Heart right ventricle (tissue), 16 donors: ENCODE results near the gene TAF10. TPM values are rescaled to one million over a fixed set of nuclear protein-coding genes. Genes with fewer than 3 reads are reported as not detected.

Source experiments
- ATAC-seq, 8 donors: fragments of 200-7000 bp; cut with Tn5 transposase; one replicate each; pipeline ENCODE4 v1.9.1; 2020; ENCODE audit warnings: mild to moderate bottlenecking in 8 of 8, moderate library complexity in 8 of 8, moderate number of reproducible peaks in 1 of 8
- DNase-seq, 2 donors: peaks; one replicate each; pipeline ENCODE4 v3.0.0-alpha.2; 2020
- H3K27ac ChIP-seq, 10 donors: fragments of 200-600 bp; sonication (generic) in 2 of 10; one replicate each; pipeline versions ENCODE4 v1.5.0 to v1.8.0; 2020 to 2022; ENCODE audit warnings: mild to moderate bottlenecking in 3 of 10
- H3K27me3 ChIP-seq, 7 donors: fragments of 200-600 bp; one replicate each; pipeline ENCODE4 v1.8.0; 2021 to 2022; ENCODE audit warnings: mild to moderate bottlenecking in 2 of 7
- H3K36me3 ChIP-seq, 9 donors: fragments of 200-600 bp; sonication (generic) in 1 of 9; one replicate each; pipeline versions ENCODE4 v1.5.0 to v1.8.0; 2020 to 2022; ENCODE audit warnings: mild to moderate bottlenecking in 2 of 9
- H3K4me1 ChIP-seq, 9 donors: fragments of 200-600 bp; sonication (generic) in 1 of 9; one replicate each; pipeline versions ENCODE4 v1.5.0 to v1.8.0; 2020 to 2022; ENCODE audit warnings: mild to moderate bottlenecking in 4 of 9
- H3K4me3 ChIP-seq, 10 donors: fragments of 200-600 bp; sonication (generic) in 2 of 10; one replicate each; pipeline versions ENCODE4 v1.5.0 to v1.8.0; 2020 to 2022; ENCODE audit warnings: mild to moderate bottlenecking in 7 of 10, moderate library complexity in 2 of 10
- H3K9me3 ChIP-seq, 11 donors: fragments of 200-600 bp in 10 of 11; sonication (generic) in 2 of 11; one replicate each; pipeline versions ENCODE4 v1.5.0 to v1.8.0; 2013 to 2022; ENCODE audit warnings: mild to moderate bottlenecking in 2 of 11, control low read depth in 1 of 11, moderate library complexity in 1 of 11
- CTCF ChIP-seq, 9 donors: fragments of 200-600 bp; sonication (generic) in 2 of 9; IDR thresholded peaks; one replicate each; pipeline versions ENCODE4 v1.5.0 to v1.8.0; 2021 to 2022; ENCODE audit warnings: antibody characterized with exemption in 9 of 9, mild to moderate bottlenecking in 5 of 9, moderate library complexity in 1 of 9
- WGBS, 2 donors: extraction: QIAGEN DNeasy Blood & Tissue Kit; methylation state at CpG; one replicate each; pipeline ENCODE4 v1.1.7; 2013; ENCODE audit warnings: inconsistent platforms in 1 of 2; 5-methylcytosine and 5-hydroxymethylcytosine counted together
- intact Hi-C, 10 donors: fragments of 100-400 bp; cut with DNase I; formaldehyde crosslinking; loops; one replicate each; pipeline versions ENCODE4 v1.11.1 to v1.14.2; 2022
- polyA plus RNA-seq, 2 donors: library from polyadenylated mRNA; stranded (reverse); fragments of 200-250 nt; gene quantifications; one replicate each; pipeline ENCODE4 v1.2.3, GENCODE V29; 2013
- total RNA-seq, 10 donors: library from RNA; stranded (reverse); fragmentation: NEBNext Ultra II Directional in 3 of 10; extraction: Animal tissue kit (Norgen Biotek cat#: 25700) in 3 of 10; gene quantifications; one replicate each; pipeline versions ENCODE4 v1.2.1 to v1.2.4, GENCODE V29; 2021 to 2023
- donor health status: Arrhythmogenic right ventricular cardiomyopathy.
- donor health status: ischemic (EF 13 %, LVEDD 7.1; RV severe dilation, severe dysfunction).
- donor health status: healthy with polysubstance abuse.
- donor health status: DM: no; HTN: yes; CAD: no.
- donor health status: DM: no; HTN: no; CAD: no.
- donor health status: ischemic (EF 25% LVEDD 6.9; RV normal size, moderate dysfunction).
- donor health status: ischemic (EF 25% LVEDD 5.7; RV mildly dilated, moderate dysfunction).
- donor health status: healthy.
- donor health status: DM: yes; HTN: yes; CAD: no.
- donor health status: Ischemic cardiomyopathy.
- donor health status: ischemic (EF 35%, LVEDD 5.7; RV mildly dilated, moderate dysfunction).
- donor health status: nonischemic (EF 11% LVEDD 7.7; RV severe dilation, severe dysfunction).
- donor health status: DM: yes; HTN: yes; CAD: no.
- donor health status: PGD.
- donor health status: ischemic (EF 29% LVEDD 5.4; RV normal size, mild dysfunction).
- donor health status: nonischemic (EF 23%, LVEDD 6.1; RV moderate dilation, normal function).

TAF10 gene
- total and polyA plus RNA-seq, 12 donors: 78.0 to 254 (median 90.5) TPM

DNA sequence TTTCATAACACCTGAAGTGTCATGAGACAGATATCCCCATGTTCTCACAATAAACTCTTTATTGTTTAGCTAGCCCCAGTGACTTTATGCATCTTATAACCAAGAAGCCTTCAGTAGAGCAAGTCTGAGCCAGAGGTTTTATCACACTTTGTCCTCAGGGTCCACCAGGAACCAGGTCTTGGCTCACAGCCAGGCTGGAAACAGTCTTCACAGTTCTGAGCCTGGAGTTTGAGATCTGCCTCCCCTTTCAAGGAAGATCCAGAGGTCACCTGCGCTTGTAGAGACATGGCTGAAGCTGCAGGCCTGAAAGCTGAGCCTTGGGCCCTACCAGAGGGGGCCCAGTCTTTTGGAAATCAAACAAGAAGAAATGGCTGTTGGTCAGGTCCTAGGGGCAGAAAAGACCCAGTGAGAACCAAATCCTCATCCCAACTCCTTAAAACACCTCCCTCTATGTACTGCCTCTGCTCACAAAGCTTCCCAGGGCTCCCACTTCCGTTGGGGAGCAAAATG, 12.1 kb downstream of the TAF10 start:
- no peak for TF ChIP-seq CTCF (IDR thresholded peaks at IDR 0.05)
- H3K9me3 ChIP-seq: no peaks in the 10 kb centered on the region
- H3K27ac ChIP-seq: no peak overlapping the region
- intact Hi-C loops: loop anchor here in 6 of 10 donors (5.0 to 10.0 kb wide), 7 partner anchors 53 to 118 kb away; partner anchors contain the start of genes ARFIP2 (in 2 of the 6), TIMM10B (in 2 of the 6) and MRPL17 (in 1 of the 6)
- no peak overlapping the region for H3K4me3 ChIP-seq
- H3K4me1 ChIP-seq: peaks cover 9 to 82% (median 65%) of the 10 kb centered on the region in 9 donors
- H3K27me3 ChIP-seq: no peaks in the 10 kb centered on the region
- no peak for DNase-seq
- no peak for ATAC-seq
- WGBS, 2 donors: 85 to 92% methylated on average over 2 of the region's 2 CpGs
- peaks cover 0 to 69% (median 23%) of the 10 kb centered on the region in 9 donors for H3K36me3 ChIP-seq

DNA sequence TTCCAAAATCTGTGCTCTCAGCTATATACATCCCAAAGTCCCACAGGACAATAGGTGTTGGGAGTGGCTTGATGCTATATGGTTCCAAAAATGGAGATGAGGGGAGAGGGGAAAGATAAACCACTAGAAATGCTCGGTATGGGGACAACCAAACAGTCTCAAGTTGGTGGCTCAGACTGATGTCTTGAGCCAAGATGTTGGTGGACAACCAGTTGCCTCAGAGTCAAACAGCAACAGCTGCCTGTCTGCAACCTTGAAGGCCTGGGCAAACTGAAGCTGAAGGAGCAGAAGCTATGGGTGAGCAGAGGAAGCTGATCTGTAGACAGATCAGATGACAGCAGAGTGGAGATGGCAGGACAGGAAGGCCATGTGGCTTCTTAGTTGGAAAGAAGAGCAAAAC, 12.6 kb downstream of the TAF10 start:
- Histone ChIP-seq H3K27me3 (no peaks in the 10 kb centered on the region), H3K27ac (peak overlapping the region in 1 of 10 donors; percentile 66), H3K36me3 (peaks cover 0 to 74% (median 23%) of the 10 kb centered on the region in 9 donors), H3K4me3 (no peak overlapping the region), H3K9me3 (no peaks in the 10 kb centered on the region), H3K4me1 (peaks cover 9 to 83% (median 68%) of the 10 kb centered on the region in 9 donors)
- no peak for TF ChIP-seq CTCF (IDR thresholded peaks at IDR 0.05)
- no peak for ATAC-seq
- no peak for DNase-seq
- WGBS, 2 donors: 74 to 84% methylated on average over 1 of the region's 1 CpG
- intact Hi-C loops: loop anchor here in 1 of 10 donors (5.0 kb wide), 1 partner anchor 62 kb away; no protein-coding TSS in a partner anchor

DNA sequence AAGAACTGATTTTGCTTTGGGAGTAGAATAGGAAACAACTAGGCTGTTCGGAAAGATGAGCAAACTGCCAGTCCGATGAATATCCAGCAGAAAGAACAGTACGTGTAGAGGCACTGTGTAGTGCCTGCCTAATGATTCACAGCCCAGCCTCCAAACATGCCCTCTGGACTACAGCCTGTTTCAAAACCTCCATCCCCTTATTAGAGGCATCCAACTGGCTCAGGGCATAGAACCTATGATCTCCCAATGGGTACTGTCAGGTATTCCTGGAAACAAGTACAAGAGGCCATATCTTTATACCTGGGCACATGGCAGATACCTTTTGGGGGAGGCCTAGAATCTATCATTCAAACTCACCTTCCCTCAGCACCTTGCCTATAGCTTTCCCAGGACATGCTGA, 13.5 kb downstream of the TAF10 start:
- no peak for TF ChIP-seq CTCF (IDR thresholded peaks at IDR 0.05)
- no peak overlapping the region for H3K4me3 ChIP-seq
- H3K9me3 ChIP-seq: no peaks in the 10 kb centered on the region
- intact Hi-C loops: loop anchor here in 1 of 10 donors (5.0 kb wide), 1 partner anchor 61 kb away; no protein-coding TSS in a partner anchor
- H3K36me3 ChIP-seq: peaks cover 0 to 82% (median 23%) of the 10 kb centered on the region in 9 donors
- no peaks in the 10 kb centered on the region for H3K27me3 ChIP-seq
- WGBS, 2 donors: 71 to 76% methylated on average over 3 of the region's 3 CpGs
- H3K27ac ChIP-seq: peak overlapping the region in 5 of 10 donors; percentile 2 to 66 (median 18)
- ATAC-seq (peak in 1 of 8 donors; percentile 25), DNase-seq (no peak)
- peaks cover 11 to 91% (median 74%) of the 10 kb centered on the region in 9 donors for H3K4me1 ChIP-seq

- no peak overlapping the region for H3K4me3 ChIP-seq
- peaks cover 2 to 84% (median 60%) of the 10 kb centered on the region in 9 donors for H3K4me1 ChIP-seq
- 27 to 28% methylated on average over 5 of the region's 5 CpGs for WGBS, 2 donors
- TF ChIP-seq CTCF (IDR thresholded peaks at IDR 0.05): no peak
- ATAC-seq (peak in 5 of 8 donors; percentile 71 to 83 (median 73)), DNase-seq (no peak)
- intact Hi-C loops: loop anchor here in 1 of 10 donors (5.0 kb wide), 1 partner anchor 59 kb away; no protein-coding TSS in a partner anchor
- no peaks in the 10 kb centered on the region for H3K27me3 ChIP-seq
- H3K27ac ChIP-seq: peak overlapping the region in 9 of 10 donors; percentile 36 to 66 (median 56)
- H3K9me3 ChIP-seq: no peaks in the 10 kb centered on the region
- H3K36me3 ChIP-seq: peaks cover 0 to 96% (median 23%) of the 10 kb centered on the region in 9 donors
Observed at GRCh38 chr11:6596239-6596877, 15.7 kb downstream of the TAF10 start.
